Effector CD4-positive, alpha-beta T cell (primary cell): Measurements from ENCODE around the gene SAMD1.
A peak's percentile ranks its signal among the peaks of the same experiment; 100 is the strongest.
"Not testable (repeated sequence)": the region's sequence is repeated elsewhere in the genome, so short reads cannot be mapped to it uniquely, and the experiment has no call there.

Experiments
- DNase-seq: peaks from one replicate; pipeline ENCODE4 v3.0.0-alpha.2; 2020

The SAMD1 gene

GRCh38 chr19:14059093-14059480, 31.5 kb downstream of the SAMD1 start:
- peak; percentile 43 for DNase-seq

- DNase-seq = no peak
Observed at GRCh38 chr19:14058182-14059092, 32.1 kb downstream of the SAMD1 start.

GRCh38 chr19:14056741-14057356, 33.7 kb downstream of the SAMD1 start:
- no peak for DNase-seq

GRCh38 chr19:14056069-14056666, 34.4 kb downstream of the SAMD1 start:
- no peak for DNase-seq

GRCh38 chr19:14055396-14055795, 35.2 kb downstream of the SAMD1 start:
- DNase-seq = no peak

GRCh38 chr19:14054721-14055120, 35.8 kb downstream of the SAMD1 start:
- DNase-seq = no peak

GRCh38 chr19:14054099-14054498, 36.5 kb downstream of the SAMD1 start:
- no peak for DNase-seq

- no peak for DNase-seq
Observed at GRCh38 chr19:14053500-14053899, 37.1 kb downstream of the SAMD1 start.

GRCh38 chr19:14053032-14053431, 37.5 kb downstream of the SAMD1 start:
- no peak for DNase-seq

GRCh38 chr19:14052470-14052869, 38.1 kb downstream of the SAMD1 start:
- DNase-seq = no peak

GRCh38 chr19:14051980-14052379, 38.6 kb downstream of the SAMD1 start:
- DNase-seq = no peak

- DNase-seq = not testable (repeated sequence)
Observed at GRCh38 chr19:14050961-14051360, 39.6 kb downstream of the SAMD1 start.

- DNase-seq = no peak
Observed at GRCh38 chr19:14050512-14050911, 40.0 kb downstream of the SAMD1 start.

- DNase-seq = peak; percentile 69
Observed at GRCh38 chr19:14048443-14049153, 42.0 kb downstream of the SAMD1 start.

GRCh38 chr19:14047866-14048265, 42.7 kb downstream of the SAMD1 start:
- not testable (repeated sequence) for DNase-seq

GRCh38 chr19:14042659-14043608, 47.6 kb downstream of the SAMD1 start:
- not testable (repeated sequence) for DNase-seq

- DNase-seq = no peak
Observed at GRCh38 chr19:14039181-14039580, 51.4 kb downstream of the SAMD1 start.
